Karpas-422 (cell line): Measurements from ENCODE around the gene MAGI2. TPM values are rescaled to one million over a fixed set of nuclear protein-coding genes. Genes with fewer than 3 reads are reported as not detected.

Experiments used
- DNase-seq: peaks from one replicate; pipeline ENCODE4 v3.0.0-alpha.2; 2015
- H2AFZ ChIP-seq: fragments of 200-600 bp; sonication (generic); 2 replicates; pipeline ENCODE4 v1.6.1; 2014; ENCODE audit warnings: antibody characterized with exemption, low read length, mixed read lengths
- H3K27ac ChIP-seq: fragments of 200-600 bp; sonication (generic); 2 replicates; pipeline ENCODE4 v1.5.1; 2014; ENCODE audit warnings: mild to moderate bottlenecking, low read length, moderate library complexity
- H3K27me3 ChIP-seq: fragments of 200-600 bp; sonication (generic); 2 replicates; pipeline ENCODE4 v1.6.1; 2014; ENCODE audit warnings: low read length, mixed read lengths
- H3K36me3 ChIP-seq: fragments of 200-600 bp; sonication (generic); 2 replicates; pipeline ENCODE4 v1.6.1; 2014; ENCODE audit warnings: low read length, mixed read lengths; ENCODE audit not compliant: insufficient read depth
- H3K4me1 ChIP-seq: fragments of 200-600 bp; sonication (generic); 2 replicates; pipeline ENCODE4 v1.6.1; 2014; ENCODE audit warnings: mild to moderate bottlenecking, low read length, mixed read lengths
- H3K4me2 ChIP-seq: fragments of 200-600 bp; sonication (generic); 2 replicates; pipeline ENCODE4 v1.6.1; 2014; ENCODE audit warnings: low read length, low read depth, mild to moderate bottlenecking; ENCODE audit not compliant: poor library complexity, severe bottlenecking
- H3K4me3 ChIP-seq: fragments of 200-600 bp; sonication (generic); 2 replicates; pipeline ENCODE4 v1.5.1; 2014; ENCODE audit warnings: mild to moderate bottlenecking, antibody characterized with exemption, low read length, mixed read lengths
- H3K79me2 ChIP-seq: fragments of 200-600 bp; sonication (generic); 2 replicates; pipeline ENCODE4 v1.6.1; 2014; ENCODE audit warnings: mild to moderate bottlenecking, low read length, mixed read lengths
- H3K9ac ChIP-seq: fragments of 200-600 bp; sonication (generic); 2 replicates; pipeline ENCODE4 v1.6.0; 2014; ENCODE audit warnings: low read length
- H3K9me2 ChIP-seq: fragments of 200-600 bp; sonication (generic), shearing (Covaris generic); replicated peaks from 2 replicates; pipeline ENCODE4 v1.6.0; 2014; ENCODE audit warnings: mild to moderate bottlenecking, low read length, moderate library complexity; ENCODE audit not compliant: insufficient read depth
- H3K9me3 ChIP-seq: fragments of 300-700, 200-600 bp; sonication (generic); 2 replicates; pipeline ENCODE4 v1.6.1; 2014; ENCODE audit warnings: low read length, mixed read lengths
- H4K20me1 ChIP-seq: fragments of 200-600 bp; sonication (generic); 2 replicates; pipeline ENCODE4 v1.6.1; 2014; ENCODE audit warnings: mild to moderate bottlenecking, antibody characterized with exemption, low read length, low read depth; ENCODE audit not compliant: insufficient read depth
- total RNA-seq: library from RNA; depleted of rRNA; stranded (reverse); fragments of >200 nt; shearing (Covaris generic); gene quantifications from 2 replicates; pipeline ENCODE4 v1.2.3, GENCODE V29; 2014; ENCODE audit warnings: low replicate concordance

Gene MAGI2
- total RNA-seq, 1 experiment from 2014 or later: 0.93 TPM

DNA sequence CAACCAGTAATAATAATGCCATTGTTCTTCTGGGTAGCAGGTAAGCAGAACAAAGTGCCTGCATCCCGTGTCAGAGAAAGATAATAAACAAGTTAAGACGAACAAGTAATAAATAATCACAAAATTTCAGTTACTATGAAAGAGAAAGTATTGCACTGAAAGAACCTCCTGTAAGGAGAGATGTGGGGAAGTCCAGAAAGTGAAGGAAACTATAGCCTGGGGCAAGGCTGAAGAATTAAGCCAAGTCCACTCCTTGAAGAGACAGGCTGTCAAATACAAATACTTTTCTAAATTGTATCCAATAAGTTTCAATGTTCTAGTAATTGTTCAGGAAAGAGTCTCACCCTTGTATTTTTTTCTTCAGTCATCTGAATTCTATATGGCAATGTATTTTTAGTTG is 611.4 kb downstream of the MAGI2 start:
- peaks cover 14% of the 10 kb centered on the region for H3K9me3 ChIP-seq
- no peak overlapping the region for H3K4me2 ChIP-seq
- DNase-seq: no peak
- no peak overlapping the region for H3K9ac ChIP-seq
- no peaks in the 10 kb centered on the region for H3K9me2 ChIP-seq
- no peaks in the 10 kb centered on the region for H3K79me2 ChIP-seq
- no peaks in the 10 kb centered on the region for H3K4me1 ChIP-seq
- H3K36me3 ChIP-seq: no peaks in the 10 kb centered on the region
- no peaks in the 10 kb centered on the region for H4K20me1 ChIP-seq
- H3K27ac ChIP-seq: no peak overlapping the region
- no peak overlapping the region for H3K4me3 ChIP-seq
- H2AFZ ChIP-seq: no peak overlapping the region
- no peaks in the 10 kb centered on the region for H3K27me3 ChIP-seq

DNA sequence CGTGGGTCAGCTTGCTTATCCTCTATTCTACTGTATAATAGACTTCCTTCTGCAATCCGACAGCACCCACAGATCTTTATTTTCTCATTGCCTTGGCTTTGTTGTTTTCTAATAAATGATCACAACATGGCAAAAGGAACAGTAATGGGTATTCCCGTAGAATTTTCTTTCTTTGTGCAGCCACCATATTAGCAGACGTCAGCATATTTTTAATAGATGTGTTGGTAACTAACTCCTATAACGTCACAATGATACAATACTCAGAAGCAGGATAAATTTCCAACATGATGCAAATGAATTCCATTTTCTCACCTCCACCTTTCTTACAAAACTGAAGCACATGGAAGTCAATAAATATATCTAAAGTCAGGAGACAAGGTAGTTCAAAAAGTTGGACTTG is 617.6 kb downstream of the MAGI2 start:
- H3K27me3 ChIP-seq: no peaks in the 10 kb centered on the region
- H3K27ac ChIP-seq: no peak overlapping the region

DNA sequence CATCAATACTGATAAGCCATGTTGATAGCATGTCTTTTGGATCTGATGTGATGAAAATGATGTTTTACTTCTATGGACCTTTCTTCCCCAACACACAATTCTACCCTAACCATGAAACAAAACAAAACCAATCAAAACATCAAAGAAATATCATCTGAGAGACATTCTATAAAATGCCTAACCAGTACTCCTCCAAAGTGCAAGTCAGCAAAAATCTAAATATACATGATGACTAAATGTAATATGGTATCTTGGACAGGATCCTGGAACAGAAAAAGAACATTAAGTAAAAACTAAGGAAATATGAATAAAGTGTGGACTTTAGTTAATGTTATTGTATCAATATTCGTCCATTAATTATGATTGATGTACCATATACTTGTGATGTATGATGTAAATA is 625.1 kb downstream of the MAGI2 start:
- Histone ChIP-seq H3K36me3 (no peaks in the 10 kb centered on the region), H2AFZ (no peak overlapping the region), H3K4me3 (no peak overlapping the region), H3K27me3 (no peaks in the 10 kb centered on the region), H3K27ac (no peak overlapping the region), H3K4me2 (no peak overlapping the region), H3K9me2 (no peaks in the 10 kb centered on the region), H3K79me2 (no peaks in the 10 kb centered on the region), H3K9ac (no peak overlapping the region), H4K20me1 (no peaks in the 10 kb centered on the region), H3K4me1 (no peaks in the 10 kb centered on the region), H3K9me3 (peaks cover 4% of the 10 kb centered on the region; the same call in 1 of the 2 replicates)
- no peak for DNase-seq

More for the DNA sequence above, 617.6 kb downstream of the MAGI2 start:
- no peak overlapping the region for H3K4me3 ChIP-seq
- no peak overlapping the region for H3K9ac ChIP-seq
- H3K79me2 ChIP-seq: no peaks in the 10 kb centered on the region
- H4K20me1 ChIP-seq: no peaks in the 10 kb centered on the region
- H3K9me3 ChIP-seq: peaks cover 14% of the 10 kb centered on the region
- no peak overlapping the region for H2AFZ ChIP-seq
- H3K4me1 ChIP-seq: no peaks in the 10 kb centered on the region
- no peak for DNase-seq
- H3K36me3 ChIP-seq: no peaks in the 10 kb centered on the region
- no peaks in the 10 kb centered on the region for H3K9me2 ChIP-seq
- H3K4me2 ChIP-seq: no peak overlapping the region

DNA sequence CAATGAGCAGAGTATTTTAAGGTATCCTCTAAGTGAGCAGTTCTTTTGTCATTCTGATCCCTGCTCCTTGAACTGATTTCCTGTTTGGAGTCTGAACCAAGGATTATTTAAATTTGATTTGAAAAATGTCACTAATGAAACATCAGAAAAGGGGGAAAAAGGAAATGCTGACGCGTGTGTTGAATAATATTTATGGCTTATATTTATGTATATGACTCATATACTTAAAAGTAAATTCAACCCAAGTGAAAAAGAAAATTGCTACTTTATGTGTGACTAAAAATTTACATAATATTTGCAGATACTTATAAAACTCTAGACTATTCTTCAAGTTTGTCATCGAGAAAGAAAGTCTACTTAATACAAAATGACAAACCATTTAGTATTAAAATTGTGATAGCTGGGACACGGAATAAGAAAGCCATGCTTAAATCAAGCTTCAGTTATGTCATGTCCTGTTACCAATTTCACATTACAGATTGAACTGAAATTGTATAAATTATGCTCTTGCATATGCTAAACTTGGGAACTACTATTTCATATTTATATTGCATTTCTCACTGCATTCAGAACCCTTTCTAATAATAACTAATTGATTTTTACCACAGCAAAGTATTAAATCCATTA is 649.9 kb downstream of the MAGI2 start:
- Histone ChIP-seq H3K9me3 (0 out of 2 replicates have a peak, but pooled peaks cover 3% of the 10 kb centered on the region), H3K9ac (no peak overlapping the region), H4K20me1 (no peaks in the 10 kb centered on the region), H3K9me2 (no peaks in the 10 kb centered on the region), H3K36me3 (no peaks in the 10 kb centered on the region), H2AFZ (no peak overlapping the region), H3K4me2 (no peak overlapping the region), H3K79me2 (no peaks in the 10 kb centered on the region), H3K4me3 (no peak overlapping the region), H3K4me1 (no peaks in the 10 kb centered on the region), H3K27me3 (no peaks in the 10 kb centered on the region), H3K27ac (no peak overlapping the region)
- no peak for DNase-seq

DNA sequence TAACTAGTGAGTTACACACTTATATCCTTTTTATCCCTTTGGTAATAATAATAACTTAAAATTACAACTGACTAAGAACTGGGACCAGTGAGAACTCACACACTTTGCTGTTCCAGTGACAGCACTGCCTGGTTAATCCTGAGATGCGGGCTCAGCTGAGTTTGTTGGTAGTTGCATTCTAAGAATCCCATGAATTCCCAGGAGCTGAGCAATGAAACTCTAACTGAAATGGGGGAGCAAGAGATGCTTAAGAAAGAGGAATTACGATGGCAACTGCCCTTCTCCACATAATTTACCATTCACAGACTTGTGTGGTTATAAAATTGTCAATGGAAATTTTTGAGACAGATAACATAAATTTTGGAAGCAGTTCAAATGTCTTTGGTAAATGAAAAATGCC is 659.4 kb downstream of the MAGI2 start:
- DNase-seq: no peak
- no peaks in the 10 kb centered on the region for H3K27me3 ChIP-seq

DNA sequence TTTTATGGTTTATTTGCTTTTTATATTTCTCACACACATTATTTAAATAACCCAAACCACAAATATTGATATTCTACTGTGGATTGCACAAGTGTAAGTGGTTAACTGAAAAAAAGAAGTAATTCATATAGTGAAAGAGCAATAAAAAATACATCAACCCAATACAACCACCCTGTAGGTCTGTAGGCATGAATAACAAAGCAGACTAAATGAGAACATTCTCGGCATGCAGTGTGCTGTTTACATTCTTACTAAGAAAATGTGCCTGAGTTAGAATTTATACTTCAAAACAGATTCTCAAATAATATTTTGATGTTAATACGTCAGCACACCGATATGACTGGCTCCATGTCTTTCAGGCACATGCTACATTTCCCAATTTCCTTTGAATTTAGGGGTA is 660.8 kb downstream of the MAGI2 start:
- no peak overlapping the region for H3K4me2 ChIP-seq
- DNase-seq: no peak

More for the DNA sequence above, 659.4 kb downstream of the MAGI2 start:
- H3K79me2 ChIP-seq: no peaks in the 10 kb centered on the region
- H3K9me3 ChIP-seq: peaks cover 4% of the 10 kb centered on the region; the same call in 1 of the 2 replicates
- no peaks in the 10 kb centered on the region for H3K36me3 ChIP-seq
- no peak overlapping the region for H3K4me3 ChIP-seq
- no peak overlapping the region for H3K4me2 ChIP-seq
- no peak overlapping the region for H3K9ac ChIP-seq
- no peaks in the 10 kb centered on the region for H3K4me1 ChIP-seq
- no peak overlapping the region for H2AFZ ChIP-seq
- no peaks in the 10 kb centered on the region for H4K20me1 ChIP-seq
- no peak overlapping the region for H3K27ac ChIP-seq
- no peaks in the 10 kb centered on the region for H3K9me2 ChIP-seq

DNA sequence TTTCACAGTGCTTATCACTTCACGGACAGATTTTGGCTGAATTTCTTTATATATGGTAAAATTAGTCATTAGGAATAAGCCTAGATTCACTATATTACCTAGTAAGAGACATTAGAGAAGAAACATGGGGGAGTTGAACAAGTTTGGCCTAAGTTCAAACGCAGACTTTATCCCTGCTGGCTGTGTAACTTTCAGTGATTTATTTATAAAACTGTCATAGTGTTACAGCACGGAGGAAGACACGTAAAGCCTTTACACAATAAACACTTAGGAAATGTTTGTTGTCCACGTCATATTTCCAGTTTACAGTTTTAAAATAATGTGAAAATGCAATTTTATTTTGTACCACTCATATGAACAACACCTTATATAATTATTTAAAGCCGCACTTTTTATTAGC is 661.5 kb downstream of the MAGI2 start:
- Histone ChIP-seq H3K4me2 (no peak overlapping the region), H3K4me3 (no peak overlapping the region), H3K9me2 (no peaks in the 10 kb centered on the region), H3K79me2 (no peaks in the 10 kb centered on the region), H4K20me1 (no peaks in the 10 kb centered on the region), H3K9ac (no peak overlapping the region), H3K27ac (no peak overlapping the region), H3K27me3 (no peaks in the 10 kb centered on the region), H3K9me3 (peaks cover 4% of the 10 kb centered on the region; the same call in 1 of the 2 replicates), H3K36me3 (no peaks in the 10 kb centered on the region), H3K4me1 (no peaks in the 10 kb centered on the region), H2AFZ (no peak overlapping the region)
- no peak for DNase-seq

More for the DNA sequence above, 660.8 kb downstream of the MAGI2 start:
- no peaks in the 10 kb centered on the region for H3K4me1 ChIP-seq
- H2AFZ ChIP-seq: no peak overlapping the region
- H3K9me2 ChIP-seq: no peaks in the 10 kb centered on the region
- H4K20me1 ChIP-seq: no peaks in the 10 kb centered on the region
- H3K27me3 ChIP-seq: no peaks in the 10 kb centered on the region
- peaks cover 4% of the 10 kb centered on the region; the same call in 1 of the 2 replicates for H3K9me3 ChIP-seq
- no peak overlapping the region for H3K4me3 ChIP-seq
- H3K79me2 ChIP-seq: no peaks in the 10 kb centered on the region
- no peak overlapping the region for H3K27ac ChIP-seq
- H3K36me3 ChIP-seq: no peaks in the 10 kb centered on the region
- H3K9ac ChIP-seq: no peak overlapping the region

DNA sequence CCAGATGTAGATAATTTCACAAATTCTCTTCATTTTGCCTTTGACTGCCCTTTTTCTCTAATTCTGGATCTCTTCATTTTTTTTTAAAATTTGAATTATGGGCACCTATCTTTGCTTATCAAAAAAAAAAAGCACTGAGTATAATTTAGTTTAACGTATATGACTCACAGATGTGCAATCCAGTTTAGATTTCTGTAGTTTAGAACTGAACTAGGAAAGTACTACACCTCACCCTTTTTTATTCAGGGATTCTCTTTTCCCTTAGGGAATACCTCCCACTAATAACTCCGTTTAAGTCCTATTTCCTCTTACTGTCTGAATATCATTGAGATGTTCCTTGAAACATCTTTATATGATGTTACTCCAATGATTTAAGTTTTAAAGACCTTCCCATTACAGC is 665.0 kb downstream of the MAGI2 start:
- no peaks in the 10 kb centered on the region for H4K20me1 ChIP-seq
- H3K9me3 ChIP-seq: no peaks in the 10 kb centered on the region
- DNase-seq: no peak
- no peaks in the 10 kb centered on the region for H3K79me2 ChIP-seq
- H3K9me2 ChIP-seq: no peaks in the 10 kb centered on the region
- H3K27me3 ChIP-seq: no peaks in the 10 kb centered on the region
- H3K4me3 ChIP-seq: no peak overlapping the region
- H3K4me1 ChIP-seq: no peaks in the 10 kb centered on the region
- no peak overlapping the region for H2AFZ ChIP-seq
- no peaks in the 10 kb centered on the region for H3K36me3 ChIP-seq
- H3K9ac ChIP-seq: no peak overlapping the region
- H3K4me2 ChIP-seq: no peak overlapping the region
- no peak overlapping the region for H3K27ac ChIP-seq
